Activated CD4-positive, alpha-beta memory T cell treated with anti-CD3 and anti-CD28 coated beads, Interleukin-2, amount 10 ng/mL, durations not matched to agents 7 days and 5 days (primary cell): ENCODE results near the gene CDK3. TPM values are rescaled to one million over a fixed set of nuclear protein-coding genes. Genes with fewer than 3 reads are reported as not detected.

Experiments
- CTCF ChIA-PET: fragments of 350-600 bp; sonication (Branson Sonifier 250); formaldehyde crosslinking; loops from one replicate; lab custom pipeline; 2021; ENCODE audit warnings: antibody characterized with exemption, inconsistent platforms; lab: Charles Lee
- POLR2A ChIA-PET: fragments of 350-600 bp; sonication (Branson Sonifier 250); formaldehyde crosslinking; loops from one replicate; lab custom pipeline; 2021; ENCODE audit warnings: antibody characterized with exemption; lab: Charles Lee
- DNase-seq: peaks from one replicate; pipeline ENCODE4 v3.0.0-alpha.2; 2020
- H3K27ac Mint-ChIP-seq: one replicate; pipeline ENCODE4 v1.8.0; 2021; ENCODE audit warnings: mild to moderate bottlenecking, mixed read lengths
- H3K27me3 Mint-ChIP-seq: one replicate; pipeline ENCODE4 v1.8.0; 2021; ENCODE audit warnings: mixed read lengths
- H3K36me3 Mint-ChIP-seq: one replicate; pipeline ENCODE4 v1.8.0; 2021; ENCODE audit warnings: low read depth, mixed read lengths
- H3K4me1 Mint-ChIP-seq: one replicate; pipeline ENCODE4 v1.8.0; 2021; ENCODE audit warnings: mixed read lengths
- H3K4me3 Mint-ChIP-seq: one replicate; pipeline ENCODE4 v1.8.0; 2021; ENCODE audit warnings: mild to moderate bottlenecking, mixed read lengths
- H3K9me3 Mint-ChIP-seq: one replicate; pipeline ENCODE4 v1.8.0; 2021; ENCODE audit warnings: mixed read lengths
- total RNA-seq, 2 experiments: library from RNA; stranded (reverse); gene quantifications; one replicate each; pipeline ENCODE4 v1.2.3, GENCODE V29; 2021

The CDK3 gene
- total RNA-seq, 2 experiments from 2014 or later = 5.2 to 5.6 TPM

DNA sequence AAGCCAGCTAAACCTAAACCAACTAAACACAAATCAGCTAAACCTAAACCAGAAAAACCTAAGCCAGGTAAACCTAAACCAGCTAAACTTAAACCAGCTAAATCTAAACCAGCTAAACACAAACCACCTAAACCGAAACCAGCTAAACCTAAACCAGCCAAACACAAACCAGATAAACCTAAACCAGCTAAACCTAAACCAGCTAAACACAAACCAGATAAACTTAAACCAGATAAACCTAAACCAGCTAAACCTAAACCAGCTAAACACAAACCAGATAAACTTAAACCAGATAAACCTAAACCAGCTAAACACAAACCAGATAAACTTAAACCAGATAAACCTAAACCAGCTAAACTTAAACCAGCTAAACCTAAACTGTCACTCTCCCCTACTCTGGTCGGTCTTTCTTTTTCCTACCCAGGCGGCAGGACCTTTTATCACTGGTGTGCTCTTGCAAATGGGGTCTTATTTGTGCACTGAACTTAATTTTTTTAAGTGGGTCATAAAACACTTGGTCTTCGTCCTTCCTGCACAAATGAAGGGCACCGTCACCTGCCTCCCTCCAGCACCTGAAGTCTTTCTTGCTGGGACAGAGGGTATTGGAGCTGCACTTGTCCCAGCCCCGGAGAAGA, 19.3 kb downstream of the CDK3 start:
- H3K4me3 Mint-ChIP-seq = no peak overlapping the region
- H3K4me1 Mint-ChIP-seq = no peaks in the 10 kb centered on the region
- CTCF ChIA-PET = interaction anchor here (0.5 to 14.7 kb wide), 6 partner anchors 19 to 378 kb away, joined by 3 to 169 read pairs (median 4); partner anchors contain the start of gene CDK3
- peaks cover 3% of the 10 kb centered on the region for H3K27me3 Mint-ChIP-seq
- no peak for DNase-seq
- no peaks in the 10 kb centered on the region for H3K36me3 Mint-ChIP-seq
- POLR2A ChIA-PET = interaction anchor here (0.8 to 1.6 kb wide), 3 partner anchors 9 to 254 kb away, joined by 3 to 4 read pairs (median 3); partner anchors contain the start of gene EXOC7
- no peaks in the 10 kb centered on the region for H3K9me3 Mint-ChIP-seq
- no peak overlapping the region for H3K27ac Mint-ChIP-seq

DNA sequence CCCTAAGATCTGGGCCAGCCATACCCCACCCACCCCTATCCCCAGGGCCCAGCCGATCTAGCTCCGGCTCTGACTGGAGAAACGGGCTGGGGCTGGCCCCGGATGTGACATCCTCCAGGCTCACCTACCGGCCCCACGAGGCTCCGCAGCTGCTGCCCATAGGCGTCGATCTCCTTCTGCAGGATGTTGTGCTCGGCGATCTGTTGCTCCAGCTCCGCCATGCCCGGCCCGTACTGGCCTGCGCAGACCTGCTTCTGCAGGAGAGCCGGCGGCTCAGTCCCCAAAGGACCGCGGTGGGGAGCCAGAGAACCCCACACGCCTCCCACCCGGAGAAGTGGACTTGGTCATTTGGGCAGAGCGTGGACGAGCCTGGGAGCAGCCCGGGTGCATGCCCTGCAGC, 21.6 kb downstream of the CDK3 start:
- CTCF ChIA-PET = interaction anchor here (0.6 kb wide), 1 partner anchor 41 kb away, joined by 3 read pairs; no protein-coding TSS in a partner anchor
- POLR2A ChIA-PET = no interaction called here
- no peaks in the 10 kb centered on the region for H3K36me3 Mint-ChIP-seq

DNA sequence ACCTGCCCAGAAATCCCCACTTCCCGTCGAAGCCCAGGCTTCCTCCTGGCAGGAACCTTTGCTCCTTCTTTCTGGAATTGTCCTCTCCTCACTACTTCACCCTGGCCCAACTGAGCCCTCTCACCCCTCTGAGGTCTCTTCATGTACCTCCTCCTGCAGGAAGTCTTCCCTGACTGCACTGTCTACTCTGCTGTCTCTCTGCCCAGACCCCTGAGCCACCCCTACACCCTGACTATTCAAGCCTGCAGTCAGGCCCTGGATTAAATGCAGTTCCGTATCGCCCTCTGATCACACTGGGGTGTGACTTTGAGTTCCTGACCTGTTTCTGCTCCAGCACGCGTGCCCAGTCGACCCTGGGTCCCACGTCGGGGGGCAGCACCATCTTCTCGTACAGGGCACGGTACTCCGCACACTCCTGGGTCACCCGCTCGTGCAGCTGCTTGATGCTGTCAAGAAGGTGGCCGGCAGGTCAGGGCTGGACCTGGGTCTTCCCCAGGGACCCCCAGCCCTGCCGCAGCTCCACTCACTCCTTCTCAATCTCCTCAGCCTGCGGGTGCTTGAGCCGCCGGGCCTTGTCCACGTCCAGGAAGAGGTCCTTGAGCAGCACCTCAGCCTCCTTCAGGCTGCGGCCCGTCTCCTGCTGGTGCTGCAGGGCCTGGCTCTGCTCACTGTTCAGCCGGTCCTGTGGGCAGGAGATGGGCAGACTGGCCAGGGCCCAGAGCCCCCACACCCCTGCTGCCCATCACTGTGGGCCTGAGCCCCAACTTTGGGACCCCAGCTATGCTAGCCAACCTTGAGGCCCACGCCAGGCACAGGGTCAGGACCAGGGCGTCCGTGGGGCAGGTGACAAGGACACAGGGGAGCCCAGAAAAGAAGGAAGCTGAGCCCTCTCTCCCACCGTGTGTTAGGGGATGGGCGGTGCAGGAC, 22.6 kb downstream of the CDK3 start:
- POLR2A ChIA-PET = no interaction called here
- CTCF ChIA-PET = interaction anchor here (1.2 to 1.3 kb wide), 2 partner anchors 9 to 257 kb away, joined by 3 to 4 read pairs; no protein-coding TSS in a partner anchor
- no peak overlapping the region for H3K27ac Mint-ChIP-seq
- H3K4me1 Mint-ChIP-seq = no peaks in the 10 kb centered on the region
- H3K27me3 Mint-ChIP-seq = no peaks in the 10 kb centered on the region
- DNase-seq = no peak
- no peaks in the 10 kb centered on the region for H3K9me3 Mint-ChIP-seq
- no peaks in the 10 kb centered on the region for H3K36me3 Mint-ChIP-seq
- no peak overlapping the region for H3K4me3 Mint-ChIP-seq

More for the DNA sequence above, 21.6 kb downstream of the CDK3 start:
- no peak overlapping the region for H3K27ac Mint-ChIP-seq
- no peaks in the 10 kb centered on the region for H3K27me3 Mint-ChIP-seq
- no peaks in the 10 kb centered on the region for H3K9me3 Mint-ChIP-seq
- DNase-seq = no peak
- no peak overlapping the region for H3K4me3 Mint-ChIP-seq
- no peaks in the 10 kb centered on the region for H3K4me1 Mint-ChIP-seq

DNA sequence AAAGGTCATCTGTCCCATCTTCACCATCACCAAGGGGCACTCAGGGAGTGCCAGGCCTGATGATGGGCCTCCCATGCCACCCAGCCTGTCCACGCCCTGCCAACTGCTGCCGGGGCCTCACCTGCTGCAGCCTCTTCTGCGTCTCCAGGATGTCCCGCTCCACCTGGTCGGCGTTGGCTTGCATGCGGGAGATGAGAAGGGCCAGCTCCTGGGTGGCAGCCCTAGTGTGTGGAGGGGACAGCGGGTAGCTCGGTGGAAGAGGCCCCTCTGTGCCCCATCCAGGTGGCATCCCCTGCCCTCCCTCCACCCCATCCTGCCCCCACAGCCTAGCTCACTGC, 23.2 kb downstream of the CDK3 start:
- H3K27ac Mint-ChIP-seq = no peak overlapping the region
- H3K4me3 Mint-ChIP-seq = no peak overlapping the region
- H3K4me1 Mint-ChIP-seq = no peaks in the 10 kb centered on the region
- ChIA-PET CTCF (interaction anchor here (1.2 to 1.3 kb wide), 2 partner anchors 10 to 256 kb away, joined by 3 to 4 read pairs; no protein-coding TSS in a partner anchor), POLR2A (no interaction called here)
- no peaks in the 10 kb centered on the region for H3K36me3 Mint-ChIP-seq
- no peak for DNase-seq
- H3K27me3 Mint-ChIP-seq = no peaks in the 10 kb centered on the region
- no peaks in the 10 kb centered on the region for H3K9me3 Mint-ChIP-seq

DNA sequence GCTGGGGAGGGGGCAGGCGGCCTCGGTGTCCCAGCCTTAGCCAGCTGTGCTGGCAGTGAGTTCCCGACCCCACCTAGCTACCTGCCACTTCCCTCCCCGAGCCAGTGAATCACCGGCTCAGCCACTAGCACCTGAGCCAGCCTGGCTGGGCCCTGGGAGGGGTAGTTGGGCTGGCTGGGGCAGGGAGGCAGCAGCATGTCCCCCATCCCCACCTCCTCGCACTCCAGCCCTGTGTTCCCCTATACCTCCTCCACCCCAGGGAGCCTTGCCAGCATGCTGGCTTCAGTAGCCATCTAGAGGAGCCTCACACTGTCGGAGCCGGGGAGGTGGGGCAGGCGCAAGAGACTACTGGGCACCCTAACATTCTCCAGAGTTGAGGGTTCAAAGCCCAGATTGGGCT, 23.7 kb downstream of the CDK3 start:
- Mint-ChIP-seq H3K4me3 (no peak overlapping the region), H3K9me3 (no peaks in the 10 kb centered on the region), H3K27ac (no peak overlapping the region), H3K36me3 (no peaks in the 10 kb centered on the region), H3K27me3 (no peaks in the 10 kb centered on the region), H3K4me1 (peaks cover 3% of the 10 kb centered on the region)
- ChIA-PET POLR2A (no interaction called here), CTCF (interaction anchor here (1.2 to 1.3 kb wide), 2 partner anchors 10 to 255 kb away, joined by 3 to 4 read pairs; no protein-coding TSS in a partner anchor)
- DNase-seq = no peak

DNA sequence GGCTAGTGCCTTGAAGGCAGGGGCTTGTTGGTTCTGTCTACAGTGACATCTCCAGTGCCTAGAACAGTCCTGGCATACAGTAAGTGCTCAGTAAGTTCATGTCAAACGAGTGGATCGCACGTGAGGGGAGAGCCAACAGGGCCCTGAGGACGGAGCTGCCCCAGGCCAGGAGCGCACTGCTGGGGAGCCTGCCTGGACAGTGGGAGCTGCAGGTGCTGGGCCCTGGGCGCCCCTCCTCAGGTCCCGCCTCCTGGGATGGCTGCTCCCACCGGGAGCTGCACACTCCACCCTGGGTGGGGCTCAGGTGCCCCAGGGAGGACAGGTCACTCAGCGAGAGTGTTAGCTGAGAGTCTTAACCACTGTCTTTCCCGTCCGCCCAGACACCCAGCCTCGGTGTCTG, 24.6 kb downstream of the CDK3 start:
- POLR2A ChIA-PET = no interaction called here
- CTCF ChIA-PET = interaction anchor here (0.7 to 1.0 kb wide), 2 partner anchors 11 to 81 kb away, joined by 3 read pairs; no protein-coding TSS in a partner anchor
- H3K27ac Mint-ChIP-seq = no peak overlapping the region
- H3K36me3 Mint-ChIP-seq = no peaks in the 10 kb centered on the region
- no peak overlapping the region for H3K4me3 Mint-ChIP-seq
- DNase-seq = no peak
- H3K4me1 Mint-ChIP-seq = peaks cover 9% of the 10 kb centered on the region
- no peaks in the 10 kb centered on the region for H3K9me3 Mint-ChIP-seq
- H3K27me3 Mint-ChIP-seq = no peaks in the 10 kb centered on the region

DNA sequence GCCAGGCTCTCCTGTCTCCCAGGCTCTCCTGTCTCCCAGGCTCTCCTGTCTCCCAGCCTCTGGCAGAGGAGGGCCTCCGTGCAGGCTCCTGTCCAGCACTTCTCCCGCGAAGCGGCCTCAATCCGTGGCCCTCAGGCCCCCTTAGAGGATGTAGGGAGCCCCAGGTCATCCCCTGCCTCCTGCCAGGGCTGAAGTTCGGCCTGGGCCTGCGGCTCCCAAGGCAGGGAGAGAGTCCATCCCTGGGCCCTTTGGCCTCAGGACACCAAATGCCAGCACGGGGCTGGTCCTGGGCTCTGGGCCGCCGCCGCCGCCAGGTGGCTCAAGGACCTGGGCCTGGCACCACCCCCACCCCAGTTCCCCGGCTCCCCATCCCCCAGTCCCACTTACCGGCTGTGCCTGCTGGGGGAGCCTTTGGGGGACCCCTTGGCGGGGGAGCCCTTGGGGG, 26.1 kb downstream of the CDK3 start:
- no peaks in the 10 kb centered on the region for H3K9me3 Mint-ChIP-seq
- CTCF ChIA-PET = no interaction called here

DNA sequence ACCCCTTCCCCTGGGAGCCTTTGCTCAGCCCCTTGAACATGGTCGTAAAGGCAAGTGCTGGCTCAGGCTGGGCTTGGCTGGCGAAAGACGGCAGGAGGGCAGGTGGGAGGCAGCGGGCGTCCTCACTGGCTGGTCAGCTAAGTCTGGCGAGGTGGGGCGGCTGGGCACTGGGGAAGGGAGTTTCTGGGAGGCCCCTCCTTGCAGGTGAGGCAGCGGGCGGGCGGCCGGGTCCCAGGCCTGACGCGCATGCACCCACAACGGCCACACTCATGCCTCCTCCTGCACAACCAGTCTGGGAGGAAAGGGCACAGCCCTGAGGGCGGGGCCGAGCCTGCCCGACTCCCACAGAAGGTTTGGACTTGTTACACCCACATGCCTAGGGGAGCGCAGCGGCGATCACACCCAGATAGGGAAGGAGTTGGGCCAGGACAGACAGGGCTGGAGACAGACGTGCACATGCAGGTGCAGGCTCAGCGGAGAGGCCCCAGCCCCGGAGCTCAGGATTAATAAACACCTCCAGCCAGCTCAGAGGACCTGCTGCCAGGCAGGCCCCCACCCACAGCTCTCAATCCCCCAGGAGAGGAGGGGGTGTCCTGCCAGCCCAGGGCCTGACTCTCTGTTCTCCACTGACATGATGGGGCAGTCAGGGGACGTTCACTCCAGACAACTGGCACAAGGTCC, 26.6 kb downstream of the CDK3 start, which contains the start of gene EVPL:
Gene EVPL (minus strand): TSS at position 148 of the 681 bp plus-strand sequence. CDS start 108 bp downstream, at position 40.
- H3K4me1 Mint-ChIP-seq = peaks cover 9% of the 10 kb centered on the region
- ChIA-PET POLR2A (no interaction called here), CTCF (no interaction called here)
- no peaks in the 10 kb centered on the region for H3K36me3 Mint-ChIP-seq
- H3K4me3 Mint-ChIP-seq = no peak within 1 kb of the TSS
- no peaks in the 10 kb centered on the region for H3K27me3 Mint-ChIP-seq
- H3K9me3 Mint-ChIP-seq = no peaks in the 10 kb centered on the region
- H3K27ac Mint-ChIP-seq = no peak within 1 kb of the TSS
- no peak for DNase-seq

More for the DNA sequence above, 26.1 kb downstream of the CDK3 start:
- Mint-ChIP-seq H3K27me3 (no peaks in the 10 kb centered on the region), H3K36me3 (no peaks in the 10 kb centered on the region), H3K27ac (no peak overlapping the region), H3K4me3 (no peak overlapping the region), H3K4me1 (peaks cover 9% of the 10 kb centered on the region)
- POLR2A ChIA-PET = no interaction called here
- DNase-seq = no peak

DNA sequence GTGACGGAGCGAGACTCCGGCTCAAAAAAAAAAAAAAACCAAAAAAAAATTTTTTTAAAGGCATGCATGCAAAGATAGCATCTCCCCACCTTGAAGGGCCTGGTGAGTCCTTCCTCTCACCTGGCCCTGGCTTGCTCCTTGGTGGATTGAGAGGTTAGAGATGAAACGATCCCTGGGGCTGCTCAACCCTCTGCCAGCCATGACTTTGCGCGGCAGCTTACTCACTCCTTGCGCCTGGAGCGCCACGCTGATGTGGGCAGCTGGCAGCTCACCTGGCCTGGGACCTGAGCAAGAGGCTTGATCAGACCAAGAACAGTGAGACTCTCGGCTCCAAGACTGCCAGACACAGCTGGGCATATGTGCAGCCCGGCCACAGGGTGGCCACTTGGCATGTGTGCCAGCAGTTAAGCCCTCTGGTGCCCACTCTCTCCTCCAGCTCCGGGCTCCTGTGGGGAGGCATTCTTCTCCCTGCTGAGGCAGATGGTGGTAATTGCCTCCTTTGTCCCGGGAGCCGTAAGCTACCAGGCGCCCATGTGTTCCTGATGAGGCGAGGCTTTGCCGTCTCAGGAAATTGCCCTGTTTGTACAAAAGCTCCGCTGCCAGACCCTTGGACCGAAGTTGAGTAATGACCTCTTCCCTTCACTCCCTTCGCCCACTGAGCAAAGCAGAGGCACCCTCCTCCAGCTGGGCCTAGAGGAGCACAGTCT, 31.6 kb downstream of the CDK3 start:
- Mint-ChIP-seq H3K27me3 (no peaks in the 10 kb centered on the region), H3K4me1 (peaks cover 9% of the 10 kb centered on the region), H3K4me3 (no peak overlapping the region), H3K27ac (no peak overlapping the region), H3K9me3 (no peaks in the 10 kb centered on the region), H3K36me3 (no peaks in the 10 kb centered on the region)
- POLR2A ChIA-PET = no interaction called here
- CTCF ChIA-PET = interaction anchor here (0.6 to 0.7 kb wide), 2 partner anchors 96 to 268 kb away, joined by 3 read pairs; no protein-coding TSS in a partner anchor
- no peak for DNase-seq

DNA sequence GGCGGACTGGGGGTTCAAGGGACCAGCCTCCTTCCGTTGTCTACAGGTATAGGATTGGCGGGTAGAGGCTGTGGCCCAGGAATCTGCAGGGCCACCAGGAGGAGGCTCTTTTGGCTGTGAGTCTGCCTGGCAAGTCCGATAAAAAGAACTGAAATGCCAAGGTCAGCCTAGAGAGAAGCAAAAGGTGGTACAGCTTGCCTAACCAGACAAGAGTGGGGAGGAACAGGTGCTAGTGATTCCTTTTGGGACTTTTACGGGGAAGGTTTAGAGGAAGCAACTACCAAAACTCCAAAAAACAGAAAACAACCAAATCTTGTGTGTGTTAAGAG, 32.1 kb downstream of the CDK3 start:
- ChIA-PET CTCF (interaction anchor here (1.8 to 2.4 kb wide), 2 partner anchors 19 to 33 kb away, joined by 8 to 11 read pairs; partner anchors contain the start of gene CDK3), POLR2A (interaction anchor here (1.2 kb wide), 1 partner anchor 21 kb away, joined by 3 read pairs; no protein-coding TSS in a partner anchor)
- no peaks in the 10 kb centered on the region for H3K27me3 Mint-ChIP-seq
- no peak overlapping the region for H3K4me3 Mint-ChIP-seq
- H3K9me3 Mint-ChIP-seq = no peaks in the 10 kb centered on the region
- no peaks in the 10 kb centered on the region for H3K36me3 Mint-ChIP-seq
- no peak overlapping the region for H3K27ac Mint-ChIP-seq
- no peak for DNase-seq
- peaks cover 9% of the 10 kb centered on the region for H3K4me1 Mint-ChIP-seq

DNA sequence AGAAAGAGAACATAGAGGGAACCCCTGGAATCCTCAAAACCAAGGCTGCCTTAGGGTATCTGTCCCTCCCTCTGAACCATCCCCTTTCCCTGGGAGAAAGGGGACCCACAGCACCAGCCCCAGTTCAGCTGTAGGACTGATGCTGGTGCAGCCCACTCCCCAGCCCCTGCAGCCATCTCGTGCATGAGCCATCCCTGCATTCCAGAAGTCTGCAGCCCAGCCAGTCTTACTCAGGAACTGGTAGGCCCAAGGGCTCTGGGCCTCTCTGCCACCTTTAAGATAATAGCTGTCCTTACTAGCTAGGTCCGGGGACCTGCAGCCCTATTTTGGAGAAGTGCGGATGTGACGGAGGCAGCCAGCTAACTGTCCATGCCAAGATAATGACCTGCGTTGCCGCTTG, 32.5 kb downstream of the CDK3 start:
- POLR2A ChIA-PET = interaction anchor here (1.0 to 1.2 kb wide), 2 partner anchors 14 to 20 kb away, joined by 3 read pairs; no protein-coding TSS in a partner anchor
- CTCF ChIA-PET = interaction anchor here (1.4 to 2.4 kb wide), 3 partner anchors 19 to 33 kb away, joined by 4 to 11 read pairs (median 8); partner anchors contain the start of gene CDK3
- no peak overlapping the region for H3K27ac Mint-ChIP-seq
- peaks cover 9% of the 10 kb centered on the region for H3K4me1 Mint-ChIP-seq
- DNase-seq = no peak
- H3K36me3 Mint-ChIP-seq = peaks cover 2% of the 10 kb centered on the region
- no peaks in the 10 kb centered on the region for H3K27me3 Mint-ChIP-seq
- no peak overlapping the region for H3K4me3 Mint-ChIP-seq
- no peaks in the 10 kb centered on the region for H3K9me3 Mint-ChIP-seq
